Activated CD4-positive, alpha-beta T cell treated with anti-CD3 and anti-CD28 coated beads, Interleukin-2, amount 10 ng/mL, durations not matched to agents 7 days and 5 days (primary cell): ENCODE data around the gene TTI1. TPM values are rescaled to one million over a fixed set of nuclear protein-coding genes. Genes with fewer than 3 reads are reported as not detected.

ENCODE experiments used
- CTCF ChIA-PET: fragments of 350-600 bp; sonication (Branson Sonifier 250); formaldehyde crosslinking; loops from one replicate; lab custom pipeline; 2021; ENCODE audit warnings: antibody characterized with exemption; lab: Charles Lee
- POLR2A ChIA-PET: fragments of 350-600 bp; sonication (Branson Sonifier 250); formaldehyde crosslinking; loops from one replicate; lab custom pipeline; 2021; ENCODE audit warnings: antibody characterized with exemption; lab: Charles Lee
- DNase-seq: peaks from one replicate; pipeline ENCODE4 v3.0.0-alpha.2; 2020
- H3K27ac Mint-ChIP-seq: one replicate; pipeline ENCODE4 v1.8.0; 2021; ENCODE audit warnings: mild to moderate bottlenecking, moderate library complexity, mixed read lengths
- H3K27me3 Mint-ChIP-seq: one replicate; pipeline ENCODE4 v1.8.0; 2021; ENCODE audit warnings: mixed read lengths
- H3K36me3 Mint-ChIP-seq: one replicate; pipeline ENCODE4 v1.8.0; 2021; ENCODE audit warnings: low read depth, mixed read lengths
- H3K4me1 Mint-ChIP-seq: one replicate; pipeline ENCODE4 v1.8.0; 2021; ENCODE audit warnings: mixed read lengths
- H3K4me3 Mint-ChIP-seq: one replicate; pipeline ENCODE4 v1.8.0; 2021; ENCODE audit warnings: mild to moderate bottlenecking, moderate library complexity, mixed read lengths
- H3K9me3 Mint-ChIP-seq: one replicate; pipeline ENCODE4 v1.8.0; 2021; ENCODE audit warnings: mixed read lengths
- total RNA-seq, 2 experiments: library from RNA; stranded (reverse); gene quantifications; one replicate each; pipeline ENCODE4 v1.2.3, GENCODE V29; 2021

The TTI1 gene
- total RNA-seq, 2 experiments from 2014 or later: 30.2 to 32.4 TPM

GRCh38 chr20:37961066-37961465 is 72.2 kb downstream of the TTI1 start:
- ChIA-PET POLR2A (no interaction called here), CTCF (interaction anchor here (0.6 kb wide), 1 partner anchor 256 kb away, joined by 3 read pairs; no protein-coding TSS in a partner anchor)
- Mint-ChIP-seq H3K36me3 (no peaks in the 10 kb centered on the region), H3K4me1 (no peaks in the 10 kb centered on the region), H3K27ac (no peak overlapping the region), H3K4me3 (no peak overlapping the region), H3K9me3 (no peaks in the 10 kb centered on the region), H3K27me3 (peaks cover 27% of the 10 kb centered on the region)
- no peak for DNase-seq

DNA sequence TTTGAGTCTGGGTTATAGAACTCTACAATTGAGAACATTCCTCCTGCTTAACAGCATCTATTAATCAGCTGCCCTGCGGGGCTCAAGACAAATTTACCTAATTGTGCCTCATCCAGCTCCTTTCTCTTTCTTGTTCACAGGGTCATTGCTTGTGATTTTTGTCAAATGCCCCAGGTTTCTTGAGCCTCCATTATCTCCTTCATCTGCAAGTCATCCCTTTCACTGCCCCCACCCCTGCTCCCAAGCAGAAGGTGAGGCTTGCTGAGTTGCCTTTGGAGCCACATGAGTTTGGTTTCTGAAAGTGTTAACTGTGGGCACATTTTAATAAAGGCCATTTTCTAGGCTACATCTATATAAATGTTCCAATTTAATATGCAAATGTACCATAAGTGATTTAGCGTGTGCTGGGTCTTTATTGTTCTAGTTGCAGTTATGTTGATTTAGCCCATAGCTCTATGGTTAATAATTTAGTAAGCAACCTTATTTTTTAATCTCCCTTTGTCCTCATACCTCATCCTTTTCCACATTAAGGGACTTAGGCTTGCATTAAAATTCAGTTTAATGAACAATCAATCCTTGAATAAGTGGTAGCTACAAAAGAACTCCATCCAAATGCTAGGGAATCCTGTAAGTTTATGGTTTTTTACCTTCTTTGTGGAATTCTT is 74.3 kb downstream of the TTI1 start:
- Mint-ChIP-seq H3K27ac (no peak overlapping the region), H3K4me3 (no peak overlapping the region), H3K4me1 (no peaks in the 10 kb centered on the region), H3K36me3 (no peaks in the 10 kb centered on the region), H3K9me3 (no peaks in the 10 kb centered on the region), H3K27me3 (peaks cover 19% of the 10 kb centered on the region)
- DNase-seq: no peak
- ChIA-PET CTCF (no interaction called here), POLR2A (no interaction called here)

DNA sequence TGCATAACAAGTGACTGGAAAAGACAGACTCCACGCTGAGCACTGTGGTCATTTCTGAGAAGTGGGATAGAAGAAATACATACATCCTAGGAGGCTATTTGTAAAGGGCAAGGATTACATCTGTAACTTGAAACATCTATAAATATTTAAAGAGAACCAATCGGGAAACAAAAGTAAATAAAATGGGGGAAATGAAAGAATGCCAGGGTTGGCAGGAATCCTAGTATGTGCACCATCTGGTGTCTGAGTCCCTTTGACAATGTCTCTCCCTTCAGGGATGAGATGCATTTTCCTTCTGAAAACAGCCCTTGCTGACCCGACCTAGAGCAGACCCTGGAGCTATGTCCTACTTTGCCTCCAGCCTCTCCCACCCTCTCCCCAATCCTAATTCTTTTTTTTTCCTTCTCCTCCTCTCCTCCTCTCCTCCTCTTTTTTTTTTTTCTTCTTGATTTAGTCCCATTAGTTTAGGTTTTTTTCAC is 77.1 kb downstream of the TTI1 start:
- Mint-ChIP-seq H3K27ac (no peak overlapping the region), H3K4me1 (no peaks in the 10 kb centered on the region), H3K27me3 (peaks cover 14% of the 10 kb centered on the region), H3K9me3 (no peaks in the 10 kb centered on the region), H3K4me3 (no peak overlapping the region), H3K36me3 (no peaks in the 10 kb centered on the region)
- CTCF ChIA-PET: no interaction called here
- POLR2A ChIA-PET: no interaction called here
- no peak for DNase-seq

DNA sequence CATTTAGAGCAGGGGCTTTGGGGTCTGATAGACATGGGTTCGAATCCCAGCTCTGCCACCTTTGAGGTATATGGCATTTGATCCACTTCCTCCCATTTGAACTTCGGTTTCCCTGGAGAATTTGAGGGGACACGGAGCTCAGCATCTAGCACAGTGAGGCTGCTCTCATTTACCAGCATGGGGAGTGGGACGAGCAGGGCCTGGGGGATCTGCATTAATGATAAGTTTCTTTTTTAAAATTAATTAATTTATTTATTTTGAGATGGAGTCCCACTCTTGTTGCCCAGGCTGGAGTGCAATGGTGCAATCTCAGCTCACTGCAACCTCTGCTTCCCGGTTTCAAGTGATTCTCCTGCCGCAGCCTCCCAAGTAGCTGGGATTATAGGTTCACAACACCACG is 77.7 kb downstream of the TTI1 start:
- CTCF ChIA-PET: no interaction called here
- H3K4me1 Mint-ChIP-seq: no peaks in the 10 kb centered on the region
- H3K27ac Mint-ChIP-seq: no peak overlapping the region
- no peaks in the 10 kb centered on the region for H3K9me3 Mint-ChIP-seq
- POLR2A ChIA-PET: no interaction called here
- H3K4me3 Mint-ChIP-seq: no peak overlapping the region
- peaks cover 9% of the 10 kb centered on the region for H3K27me3 Mint-ChIP-seq
- no peaks in the 10 kb centered on the region for H3K36me3 Mint-ChIP-seq
- DNase-seq: no peak

DNA sequence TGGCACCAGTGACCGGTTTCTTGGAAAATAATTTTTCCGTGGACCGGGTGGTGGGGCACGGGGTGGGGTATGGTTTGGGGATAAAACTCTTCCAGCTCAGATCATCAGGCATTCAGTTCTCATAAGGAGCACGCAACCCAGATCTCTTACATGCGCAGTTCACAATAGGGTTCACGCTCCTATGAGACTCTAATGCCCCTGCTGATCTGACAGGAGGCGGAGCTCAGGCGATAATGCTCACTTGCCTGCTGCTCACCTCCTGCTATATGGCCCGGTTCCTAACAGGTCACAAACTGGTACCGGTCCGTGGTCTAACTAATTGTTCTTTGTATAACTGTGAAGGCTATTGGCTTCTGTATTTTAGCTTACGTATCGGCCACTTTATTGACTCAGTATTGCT is 78.6 kb downstream of the TTI1 start:
- Mint-ChIP-seq H3K4me1 (no peaks in the 10 kb centered on the region), H3K27ac (no peak overlapping the region), H3K27me3 (peaks cover 9% of the 10 kb centered on the region), H3K4me3 (no peak overlapping the region), H3K9me3 (no peaks in the 10 kb centered on the region), H3K36me3 (no peaks in the 10 kb centered on the region)
- ChIA-PET CTCF (no interaction called here), POLR2A (no interaction called here)
- DNase-seq: no peak

- Mint-ChIP-seq H3K36me3 (no peaks in the 10 kb centered on the region), H3K27ac (no peak overlapping the region), H3K9me3 (no peaks in the 10 kb centered on the region), H3K27me3 (peaks cover 9% of the 10 kb centered on the region), H3K4me1 (no peaks in the 10 kb centered on the region), H3K4me3 (no peak overlapping the region)
- no peak for DNase-seq
- ChIA-PET POLR2A (no interaction called here), CTCF (no interaction called here)
Measured at GRCh38 chr20:37954190-37954589, 79.1 kb downstream of the TTI1 start.

GRCh38 chr20:37948956-37949355 is 84.3 kb downstream of the TTI1 start:
- DNase-seq: no peak
- no peaks in the 10 kb centered on the region for H3K4me1 Mint-ChIP-seq
- ChIA-PET POLR2A (no interaction called here), CTCF (no interaction called here)
- no peaks in the 10 kb centered on the region for H3K36me3 Mint-ChIP-seq
- H3K4me3 Mint-ChIP-seq: no peak overlapping the region
- H3K27ac Mint-ChIP-seq: no peak overlapping the region
- H3K9me3 Mint-ChIP-seq: no peaks in the 10 kb centered on the region
- no peaks in the 10 kb centered on the region for H3K27me3 Mint-ChIP-seq

GRCh38 chr20:37947943-37948342 is 85.3 kb downstream of the TTI1 start:
- ChIA-PET POLR2A (no interaction called here), CTCF (interaction anchor here (0.7 kb wide), 1 partner anchor 206 kb away, joined by 3 read pairs; no protein-coding TSS in a partner anchor)
- H3K9me3 Mint-ChIP-seq: no peaks in the 10 kb centered on the region
- H3K4me1 Mint-ChIP-seq: no peaks in the 10 kb centered on the region
- no peak for DNase-seq
- no peaks in the 10 kb centered on the region for H3K36me3 Mint-ChIP-seq
- no peak overlapping the region for H3K27ac Mint-ChIP-seq
- H3K4me3 Mint-ChIP-seq: no peak overlapping the region
- H3K27me3 Mint-ChIP-seq: no peaks in the 10 kb centered on the region

GRCh38 chr20:37946946-37947345 is 86.3 kb downstream of the TTI1 start:
- H3K4me3 Mint-ChIP-seq: no peak overlapping the region
- no peak for DNase-seq
- no peaks in the 10 kb centered on the region for H3K4me1 Mint-ChIP-seq
- no peaks in the 10 kb centered on the region for H3K9me3 Mint-ChIP-seq
- H3K27ac Mint-ChIP-seq: no peak overlapping the region
- ChIA-PET POLR2A (no interaction called here), CTCF (no interaction called here)
- no peaks in the 10 kb centered on the region for H3K36me3 Mint-ChIP-seq
- H3K27me3 Mint-ChIP-seq: no peaks in the 10 kb centered on the region

DNA sequence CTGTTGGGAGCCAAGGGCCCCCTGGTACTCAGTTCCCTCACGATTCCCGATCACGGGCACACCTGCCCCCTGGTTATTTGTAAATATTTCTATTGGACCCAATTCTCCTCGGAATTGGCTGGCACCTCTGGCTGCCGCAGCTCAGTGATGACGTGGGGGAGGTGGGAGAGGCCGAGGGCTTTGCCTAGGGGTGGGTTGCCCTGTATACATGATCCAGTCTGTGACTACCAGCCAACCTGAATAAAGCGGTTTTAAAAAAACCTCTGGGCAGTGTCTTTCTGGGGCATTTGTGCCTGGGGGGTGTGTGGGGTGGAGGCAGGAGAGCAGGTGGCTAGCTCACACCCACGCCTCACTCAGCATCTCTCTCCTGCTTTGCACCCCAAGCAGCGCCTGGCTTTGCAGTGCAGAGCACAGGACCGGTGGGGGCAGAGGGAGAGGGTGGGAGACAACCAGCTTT is 88.1 kb downstream of the TTI1 start:
- Mint-ChIP-seq H3K4me3 (no peak overlapping the region), H3K4me1 (no peaks in the 10 kb centered on the region), H3K27me3 (no peaks in the 10 kb centered on the region), H3K27ac (no peak overlapping the region), H3K9me3 (no peaks in the 10 kb centered on the region), H3K36me3 (no peaks in the 10 kb centered on the region)
- ChIA-PET CTCF (no interaction called here), POLR2A (no interaction called here)
- no peak for DNase-seq

DNA sequence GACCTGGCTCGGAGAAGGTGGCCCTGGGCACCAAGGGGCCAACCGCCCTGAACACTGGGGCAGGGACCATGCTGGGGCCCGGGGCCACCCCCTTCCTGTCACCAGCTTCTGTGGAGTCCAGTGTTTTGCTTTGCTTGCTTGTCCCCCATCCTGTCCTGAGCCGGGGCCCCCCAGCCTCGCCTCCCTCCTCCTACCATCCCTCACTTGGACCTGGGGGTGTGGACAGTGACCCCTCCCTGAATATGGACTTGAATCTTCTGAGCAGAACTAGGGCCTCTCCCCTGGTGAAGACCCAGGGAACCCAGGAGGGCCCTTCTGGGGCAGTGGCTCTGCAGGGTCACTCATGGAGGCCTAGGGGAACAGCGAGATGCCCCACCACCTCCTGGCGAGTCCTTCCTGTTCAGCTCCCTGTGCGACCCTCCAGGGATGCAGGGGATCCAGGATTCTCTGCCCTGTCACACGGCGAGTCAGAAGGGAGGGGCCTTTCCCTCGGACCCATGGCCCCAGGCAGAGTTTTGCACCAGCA is 88.7 kb downstream of the TTI1 start:
- Mint-ChIP-seq H3K4me3 (no peak overlapping the region), H3K27me3 (no peaks in the 10 kb centered on the region), H3K4me1 (no peaks in the 10 kb centered on the region), H3K9me3 (no peaks in the 10 kb centered on the region), H3K27ac (peak overlapping the region; percentile 36), H3K36me3 (no peaks in the 10 kb centered on the region)
- ChIA-PET CTCF (no interaction called here), POLR2A (no interaction called here)
- DNase-seq: no peak

DNA sequence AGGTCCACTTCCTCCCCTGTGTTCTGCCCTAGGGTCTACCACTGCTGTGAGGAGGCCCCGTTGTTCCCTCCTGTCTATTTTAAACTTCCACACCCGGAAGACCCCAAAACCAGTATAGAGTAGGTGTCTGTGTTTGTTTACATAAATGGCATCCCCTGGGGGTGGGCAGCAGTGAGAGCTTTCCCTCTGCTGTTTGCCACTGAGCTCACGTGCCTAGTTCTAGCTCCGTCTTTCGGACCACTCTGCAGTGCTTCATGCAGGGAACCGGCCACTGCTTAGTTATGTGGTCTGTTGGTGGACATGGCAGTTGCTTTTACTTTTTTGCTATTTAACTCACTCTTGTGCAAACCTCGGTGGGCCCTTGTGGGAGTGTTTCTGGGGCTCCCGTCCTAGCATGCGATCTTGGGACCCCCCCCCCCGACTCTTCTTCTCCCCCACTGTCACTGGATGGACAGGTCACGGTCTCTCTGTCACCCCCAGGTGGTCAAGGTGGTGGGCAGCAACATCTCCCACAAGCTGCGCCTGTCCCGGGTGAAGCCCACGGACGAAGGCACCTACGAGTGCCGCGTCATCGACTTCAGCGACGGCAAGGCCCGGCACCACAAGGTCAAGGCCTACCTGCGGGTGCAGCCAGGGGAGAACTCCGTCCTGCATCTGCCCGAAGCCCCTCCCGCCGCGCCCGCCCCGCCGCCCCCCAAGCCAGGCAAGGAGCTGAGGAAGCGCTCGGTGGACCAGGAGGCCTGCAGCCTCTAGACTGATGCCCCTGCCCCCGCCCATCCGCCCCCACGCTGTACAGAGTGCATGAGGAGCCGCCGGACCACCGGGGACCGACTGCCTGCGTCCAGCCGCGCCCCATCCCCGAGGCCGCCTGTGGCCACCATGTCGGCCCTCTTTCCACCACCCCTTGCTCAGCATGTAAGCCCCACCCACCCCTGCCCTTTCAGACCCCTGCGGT is 89.5 kb downstream of the TTI1 start:
- H3K4me1 Mint-ChIP-seq: no peaks in the 10 kb centered on the region
- H3K4me3 Mint-ChIP-seq: no peak overlapping the region
- no peak for DNase-seq
- no peaks in the 10 kb centered on the region for H3K9me3 Mint-ChIP-seq
- H3K36me3 Mint-ChIP-seq: no peaks in the 10 kb centered on the region
- H3K27me3 Mint-ChIP-seq: no peaks in the 10 kb centered on the region
- ChIA-PET POLR2A (no interaction called here), CTCF (no interaction called here)
- no peak overlapping the region for H3K27ac Mint-ChIP-seq

- CTCF ChIA-PET: no interaction called here
- no peaks in the 10 kb centered on the region for H3K36me3 Mint-ChIP-seq
- no peak overlapping the region for H3K27ac Mint-ChIP-seq
- no peak overlapping the region for H3K4me3 Mint-ChIP-seq
- H3K4me1 Mint-ChIP-seq: no peaks in the 10 kb centered on the region
- DNase-seq: no peak
- H3K27me3 Mint-ChIP-seq: no peaks in the 10 kb centered on the region
- POLR2A ChIA-PET: no interaction called here
- no peaks in the 10 kb centered on the region for H3K9me3 Mint-ChIP-seq
Measured at GRCh38 chr20:37943033-37943432, 90.2 kb downstream of the TTI1 start.
